Natural killer cell treated with Interleukin-12 subunit alpha and Interleukin-12 subunit beta and Interleukin-15 and Interleukin-18, amount 100 ng/mL, for 72 hours (primary cell): ENCODE data around the gene PMVK. TPM values are rescaled to one million over a fixed set of nuclear protein-coding genes. Genes with fewer than 3 reads are reported as not detected.

Source experiments
- ATAC-seq, 2 donors: fragments of 150-1000 bp; cut with Tn5 transposase in 1 of 2; sonication (Bioruptor Pico), chemical (Tn5 transposase) in 1 of 2; 2 replicates each; pipeline ENCODE4 v1.10.0; 2021
- DNase-seq: peaks from one replicate; pipeline ENCODE4 v3.0.0; 2022; ENCODE audit warnings: low spot score
- H3K27ac Mint-ChIP-seq, 2 donors: 1 replicate in 1 of 2; 2 replicates in 1 of 2; pipeline ENCODE4 v1.8.0; 2022; ENCODE audit warnings: mixed read lengths in 2 of 2, mild to moderate bottlenecking in 1 of 2, moderate library complexity in 1 of 2
- H3K27me3 Mint-ChIP-seq, 2 donors: 1 replicate in 1 of 2; 2 replicates in 1 of 2; pipeline ENCODE4 v1.8.0; 2022; ENCODE audit warnings: mixed read lengths in 2 of 2
- H3K36me3 Mint-ChIP-seq: one replicate; pipeline ENCODE4 v1.8.0; 2022; ENCODE audit warnings: mixed read lengths
- H3K4me1 Mint-ChIP-seq, 2 donors: 1 replicate in 1 of 2; 2 replicates in 1 of 2; pipeline ENCODE4 v1.8.0; 2022; ENCODE audit warnings: low read depth in 2 of 2, mixed read lengths in 2 of 2, mild to moderate bottlenecking in 1 of 2
- H3K4me3 Mint-ChIP-seq: one replicate; pipeline ENCODE4 v1.8.0; 2022; ENCODE audit warnings: mixed read lengths
- H3K9me3 Mint-ChIP-seq: 2 replicates; pipeline ENCODE4 v1.8.0; 2022; ENCODE audit warnings: mixed read lengths
- total RNA-seq, 2 donors: library from RNA; stranded (reverse); gene quantifications; one replicate each; pipeline ENCODE4 v1.2.3, GENCODE V29; 2022

Gene PMVK
- total RNA-seq, 2 donors from 2014 or later: 28.8 to 53.9 TPM

DNA sequence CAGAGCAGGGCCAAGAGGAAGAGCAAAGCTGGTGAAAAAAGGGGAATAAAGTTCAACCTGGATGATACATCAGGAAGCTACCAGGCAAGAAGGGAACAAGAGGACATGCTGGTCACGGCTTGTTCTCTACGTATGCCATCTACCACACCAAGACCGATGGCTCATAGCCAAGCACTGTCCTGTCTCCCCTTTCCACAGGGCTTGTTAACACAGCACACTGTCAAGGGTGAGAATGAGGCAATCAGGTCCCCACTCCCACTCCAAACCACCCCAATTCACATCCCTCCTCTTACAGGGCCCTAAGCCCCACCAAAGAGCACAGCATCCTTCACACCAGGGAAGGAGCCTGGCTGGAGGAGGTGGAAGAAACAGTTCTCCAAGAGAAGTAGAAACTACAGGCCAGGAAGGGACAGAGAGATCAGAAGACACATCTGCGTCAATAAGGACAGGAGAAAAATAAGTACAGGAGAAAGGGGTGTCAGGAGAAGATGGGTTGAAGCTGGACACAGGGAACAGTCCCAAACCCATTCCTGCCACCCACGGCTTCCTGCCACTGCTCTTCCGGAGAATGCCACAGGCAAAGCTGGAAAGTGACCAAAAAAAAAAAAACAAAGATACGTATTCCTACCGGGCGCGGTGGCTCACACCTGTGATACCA lies 35.0 kb upstream of the PMVK start:
- Mint-ChIP-seq H3K36me3 (no peaks in the 10 kb centered on the region), H3K4me3 (peak overlapping the region; percentile 65), H3K27me3 (no peaks in the 10 kb centered on the region), H3K9me3 (no peaks in the 10 kb centered on the region), H3K4me1 (peaks cover 33 to 36% of the 10 kb centered on the region in 2 donors), H3K27ac (peak overlapping the region; percentile 63 to 69)
- DNase-seq (no peak), ATAC-seq (no peak)

DNA sequence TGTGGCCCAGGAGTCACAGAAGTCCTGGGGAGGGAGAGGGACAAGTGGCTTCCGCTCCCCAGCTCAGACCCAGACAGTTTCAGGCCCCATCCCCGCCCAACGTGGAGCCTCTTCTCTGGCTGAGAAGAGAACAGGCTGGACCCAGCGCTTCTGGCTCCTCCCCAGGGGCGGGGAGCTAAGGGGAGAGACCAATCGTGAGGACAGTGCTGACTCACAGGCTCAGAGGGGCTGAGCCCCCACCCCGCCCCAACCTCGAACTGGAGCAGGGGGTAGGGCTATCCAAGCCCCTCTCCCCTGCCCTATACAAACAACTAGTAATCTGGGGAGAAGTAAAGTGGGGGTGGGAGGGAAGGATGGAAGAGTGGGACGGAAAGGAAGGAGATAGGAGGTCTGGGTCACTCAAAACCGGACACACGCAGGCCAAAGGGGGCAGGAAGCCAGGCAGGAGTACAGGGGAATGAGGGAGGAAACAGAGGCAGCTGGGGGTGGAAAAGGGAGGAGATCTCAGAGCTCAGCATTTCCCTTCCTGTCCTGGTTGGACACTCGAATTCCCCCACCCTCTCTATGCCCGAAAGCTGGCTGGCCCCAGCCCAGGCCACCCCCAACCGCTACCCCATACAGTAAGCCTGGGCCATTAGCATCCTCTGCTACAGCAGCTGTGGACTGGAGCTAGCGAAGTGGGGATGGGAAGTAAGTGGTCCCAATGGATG lies 34.3 kb upstream of the PMVK start, which contains the start of gene SHC1:
TSS of gene SHC1 (minus strand) at position 117 of the 710 bp plus-strand sequence. CDS start 221 bp downstream, outside the sequence.
- H3K36me3 Mint-ChIP-seq: no peaks in the 10 kb centered on the region
- H3K4me1 Mint-ChIP-seq: peaks cover 33 to 36% of the 10 kb centered on the region in 2 donors
- ATAC-seq (no peak), DNase-seq (no peak)
- H3K27me3 Mint-ChIP-seq: no peaks in the 10 kb centered on the region
- peak within 1 kb of the TSS; percentile 65 for H3K4me3 Mint-ChIP-seq
- peak within 1 kb of the TSS; percentile 63 to 86 for H3K27ac Mint-ChIP-seq
- no peaks in the 10 kb centered on the region for H3K9me3 Mint-ChIP-seq

GRCh38 chr1:154969860-154970452 lies 33.4 kb upstream of the PMVK start:
- no peaks in the 10 kb centered on the region for H3K9me3 Mint-ChIP-seq
- DNase-seq: no peak
- ATAC-seq: no peak
- no peaks in the 10 kb centered on the region for H3K27me3 Mint-ChIP-seq
- no peaks in the 10 kb centered on the region for H3K36me3 Mint-ChIP-seq
- H3K27ac Mint-ChIP-seq: peak overlapping the region; percentile 62 to 86
- peaks cover 33 to 36% of the 10 kb centered on the region in 2 donors for H3K4me1 Mint-ChIP-seq
- H3K4me3 Mint-ChIP-seq: peak overlapping the region; percentile 32

DNA sequence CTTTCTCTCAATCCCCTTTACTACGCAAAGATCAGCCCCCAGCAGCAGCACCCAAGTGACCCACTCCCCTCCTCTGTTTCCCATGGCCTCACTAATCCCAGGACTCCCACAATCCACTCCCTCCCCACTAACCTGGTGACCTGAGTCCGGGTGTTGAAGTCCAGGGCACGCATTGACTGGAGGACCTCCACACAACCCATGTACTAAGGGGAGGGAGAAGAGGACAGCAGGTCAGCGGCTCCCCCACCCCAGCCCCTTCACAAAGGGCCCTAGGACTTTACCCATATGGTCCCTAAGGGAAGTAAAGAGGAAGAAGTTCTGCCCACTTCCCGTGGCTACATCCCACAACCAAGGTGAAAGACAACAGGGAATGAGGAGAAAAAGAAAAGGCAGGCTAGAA lies 32.7 kb upstream of the PMVK start:
- DNase-seq: no peak
- Mint-ChIP-seq H3K4me1 (peaks cover 33 to 36% of the 10 kb centered on the region in 2 donors), H3K9me3 (no peaks in the 10 kb centered on the region), H3K36me3 (no peaks in the 10 kb centered on the region), H3K4me3 (peak overlapping the region; percentile 32), H3K27me3 (no peaks in the 10 kb centered on the region), H3K27ac (peak overlapping the region; percentile 62 to 86)
- ATAC-seq: no peak

- Mint-ChIP-seq H3K4me1 (peaks cover 36 to 40% of the 10 kb centered on the region in 2 donors), H3K9me3 (no peaks in the 10 kb centered on the region), H3K36me3 (peaks cover 3% of the 10 kb centered on the region), H3K27me3 (no peaks in the 10 kb centered on the region), H3K4me3 (no peak overlapping the region), H3K27ac (peak overlapping the region; percentile 62 to 86)
- DNase-seq: no peak
- no peak for ATAC-seq
Observed at GRCh38 chr1:154968731-154969130, 32.2 kb upstream of the PMVK start.

- Mint-ChIP-seq H3K27me3 (no peaks in the 10 kb centered on the region), H3K27ac (no peak overlapping the region), H3K4me3 (no peak overlapping the region), H3K36me3 (peaks cover 6% of the 10 kb centered on the region), H3K9me3 (no peaks in the 10 kb centered on the region), H3K4me1 (peaks cover 37 to 39% of the 10 kb centered on the region in 2 donors)
- ATAC-seq (no peak), DNase-seq (no peak)
Observed at GRCh38 chr1:154967331-154967950, 30.9 kb upstream of the PMVK start.

DNA sequence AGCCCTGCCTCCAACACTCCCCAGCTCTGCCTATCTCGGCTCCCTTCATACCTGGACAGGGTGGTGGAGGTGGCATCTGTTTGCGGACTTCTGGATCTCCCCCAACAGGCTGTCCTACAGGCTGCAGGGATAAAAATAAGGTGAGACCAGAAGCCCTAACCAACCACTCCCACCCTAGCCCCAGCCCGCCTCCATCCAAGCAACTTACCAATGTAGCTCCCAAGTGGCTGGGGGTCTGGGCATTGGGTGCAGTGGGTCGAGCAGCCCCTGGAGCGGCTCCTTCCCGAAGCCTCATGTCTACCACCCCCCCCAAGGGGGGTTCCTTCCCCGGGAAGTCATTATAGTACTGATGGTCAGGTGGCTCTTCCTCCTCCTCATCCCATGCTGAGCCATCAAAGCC lies 29.6 kb upstream of the PMVK start:
- peaks cover 32 to 34% of the 10 kb centered on the region in 2 donors for H3K4me1 Mint-ChIP-seq
- peaks cover 6% of the 10 kb centered on the region for H3K36me3 Mint-ChIP-seq
- H3K27ac Mint-ChIP-seq: no peak overlapping the region
- no peak overlapping the region for H3K4me3 Mint-ChIP-seq
- H3K27me3 Mint-ChIP-seq: no peaks in the 10 kb centered on the region
- no peaks in the 10 kb centered on the region for H3K9me3 Mint-ChIP-seq
- ATAC-seq (no peak), DNase-seq (no peak)

GRCh38 chr1:154964359-154964758 lies 27.8 kb upstream of the PMVK start:
- H3K36me3 Mint-ChIP-seq: peaks cover 6% of the 10 kb centered on the region
- no peaks in the 10 kb centered on the region for H3K27me3 Mint-ChIP-seq
- no peak overlapping the region for H3K4me3 Mint-ChIP-seq
- peaks cover 30 to 35% of the 10 kb centered on the region in 2 donors for H3K4me1 Mint-ChIP-seq
- ATAC-seq (no peak), DNase-seq (no peak)
- H3K9me3 Mint-ChIP-seq: no peaks in the 10 kb centered on the region
- H3K27ac Mint-ChIP-seq: peak overlapping the region in 1 of 2 donors; percentile 12

DNA sequence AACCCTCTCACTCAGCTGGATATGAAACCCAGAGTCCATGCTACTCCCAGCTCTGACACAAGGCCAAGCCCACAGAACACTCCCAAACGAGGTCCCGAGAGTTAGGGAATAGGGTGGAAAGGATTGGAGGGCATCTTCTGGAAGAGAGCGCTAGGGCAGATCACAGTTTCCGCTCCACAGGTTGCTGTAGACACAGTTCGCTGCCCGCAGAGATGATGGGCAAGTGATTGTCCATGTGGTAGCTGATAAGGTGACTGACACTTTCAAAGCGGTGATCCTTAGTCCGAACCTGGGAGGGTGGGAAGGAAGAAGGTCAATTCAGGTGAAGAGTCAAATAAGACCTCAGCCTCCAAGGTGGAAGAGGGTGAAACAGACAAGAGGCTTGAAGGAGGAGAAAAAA lies 27.1 kb upstream of the PMVK start:
- peaks cover 24 to 29% of the 10 kb centered on the region in 2 donors for H3K4me1 Mint-ChIP-seq
- no peaks in the 10 kb centered on the region for H3K27me3 Mint-ChIP-seq
- no peaks in the 10 kb centered on the region for H3K9me3 Mint-ChIP-seq
- H3K4me3 Mint-ChIP-seq: no peak overlapping the region
- peaks cover 6% of the 10 kb centered on the region for H3K36me3 Mint-ChIP-seq
- no peak for ATAC-seq
- DNase-seq: no peak
- peak overlapping the region; percentile 12 to 31 for H3K27ac Mint-ChIP-seq

DNA sequence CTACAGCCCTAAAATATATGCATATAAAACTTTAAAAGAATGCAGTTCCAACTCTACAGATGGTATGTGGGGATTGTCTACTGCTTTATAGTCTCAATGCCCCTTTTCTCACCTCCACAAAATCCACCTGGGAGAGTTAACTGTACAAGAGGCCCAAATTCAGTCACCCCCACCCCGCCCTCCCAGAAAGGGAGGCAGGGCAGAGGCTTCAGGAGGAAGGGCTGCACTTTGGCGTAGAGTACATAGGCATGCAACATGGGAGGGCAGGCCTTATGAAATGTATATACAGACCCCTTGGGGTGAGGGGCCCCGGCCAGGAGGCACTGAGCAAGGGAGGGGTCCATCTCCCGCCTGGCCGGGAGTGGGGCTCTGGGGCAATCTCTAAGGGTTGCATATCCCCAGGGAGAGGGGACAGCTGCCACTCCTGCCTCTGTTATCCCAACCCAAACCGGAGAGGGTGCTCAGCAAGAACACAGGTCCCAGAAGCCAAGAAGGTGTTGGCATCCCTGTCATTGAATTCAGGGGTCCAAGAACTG lies 26.3 kb upstream of the PMVK start:
- peak overlapping the region; percentile 78 to 81 for H3K27ac Mint-ChIP-seq
- ATAC-seq (no peak), DNase-seq (no peak)
- no peaks in the 10 kb centered on the region for H3K27me3 Mint-ChIP-seq
- no peaks in the 10 kb centered on the region for H3K9me3 Mint-ChIP-seq
- H3K4me1 Mint-ChIP-seq: peaks cover 28 to 29% of the 10 kb centered on the region in 2 donors
- peaks cover 6% of the 10 kb centered on the region for H3K36me3 Mint-ChIP-seq
- peak overlapping the region; percentile 87 for H3K4me3 Mint-ChIP-seq

DNA sequence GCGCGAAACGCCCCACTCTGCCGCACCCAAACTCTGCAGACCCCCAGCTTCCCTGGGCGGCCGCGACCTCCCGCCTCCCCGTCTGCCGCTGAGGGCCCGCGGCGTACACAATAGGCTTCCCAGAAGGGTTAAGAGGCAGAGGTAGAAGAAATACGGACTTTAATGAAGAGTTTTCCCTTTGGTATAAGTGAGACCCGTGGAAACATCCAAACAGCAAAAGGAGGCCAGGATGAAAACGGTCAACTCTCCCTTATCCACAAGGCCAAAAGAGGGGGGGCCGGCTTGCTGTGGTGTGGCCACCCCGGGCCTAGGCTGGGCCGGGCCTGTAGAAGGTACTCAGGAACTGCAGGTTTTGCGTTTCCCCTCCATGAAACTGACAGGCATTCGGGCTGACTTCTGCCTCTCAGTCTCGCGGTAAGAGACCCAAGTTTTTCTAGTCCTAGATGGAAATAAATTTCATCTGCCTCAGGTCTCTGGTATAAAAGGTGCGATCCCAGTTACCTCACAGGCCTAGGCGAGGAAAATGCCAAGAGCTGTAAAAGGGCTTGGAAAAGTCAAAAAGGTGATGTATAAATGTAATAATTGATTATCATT lies 25.7 kb upstream of the PMVK start:
- DNase-seq (no peak), ATAC-seq (peak in 1 of 2 donors; percentile 9)
- Mint-ChIP-seq H3K4me1 (peaks cover 28 to 29% of the 10 kb centered on the region in 2 donors), H3K27me3 (no peaks in the 10 kb centered on the region), H3K9me3 (no peaks in the 10 kb centered on the region), H3K4me3 (peak overlapping the region; percentile 87), H3K36me3 (peaks cover 6% of the 10 kb centered on the region), H3K27ac (peak overlapping the region; percentile 78 to 81)

GRCh38 chr1:154961207-154962155 lies 25.0 kb upstream of the PMVK start, which contains the start of gene PYGO2:
TSS of gene PYGO2 (minus strand) at chr1:154961782. CDS start at chr1:154961576, 206 bp downstream.
- Mint-ChIP-seq H3K4me1 (peaks cover 28 to 30% of the 10 kb centered on the region in 2 donors), H3K36me3 (peaks cover 6% of the 10 kb centered on the region), H3K4me3 (peak within 1 kb of the TSS; percentile 88), H3K27ac (peak within 1 kb of the TSS; percentile 81 to 84), H3K9me3 (no peaks in the 10 kb centered on the region), H3K27me3 (no peaks in the 10 kb centered on the region)
- ATAC-seq: peak; percentile 93
- peak; percentile 88 for DNase-seq
